K562 (cell line): Measurements from ENCODE around the gene TIMM50. TPM values are rescaled to one million over a fixed set of nuclear protein-coding genes. Genes with fewer than 3 reads are reported as not detected.

Experiments
- AFF1 ChIP-seq, 2 experiments: fragments of 450-650 bp; IDR thresholded peaks; 2 replicates each; pipeline ENCODE4 v1.6.1; 2018; ENCODE audit warnings: mild to moderate bottlenecking in 2 of 2, low read depth in 1 of 2; ENCODE audit not compliant: partially characterized antibody in 2 of 2
- ARID4B ChIP-seq: sonication (generic); formaldehyde crosslinking; IDR thresholded peaks from 2 replicates; pipeline ENCODE4 v1.8.0; 2022; ENCODE audit warnings: mild to moderate bottlenecking, missing genetic modification reagents
- ATF1 ChIP-seq, 2 experiments: fragments of 450-650 bp in 1 of 2; IDR thresholded peaks; 2 replicates each; pipeline ENCODE4 v1.6.1; 2016; ENCODE audit warnings: missing compliant biosample characterization in 1 of 2, missing genetic modification characterization in 1 of 2
- CTCFL ChIP-seq: IDR thresholded peaks from 2 replicates; pipeline ENCODE4 v1.6.1; 2011; ENCODE audit warnings: borderline replicate concordance, low read depth, mild to moderate bottlenecking, moderate library complexity, low read length; ENCODE audit not compliant: insufficient read depth, poor library complexity, severe bottlenecking
- DACH1 ChIP-seq: fragments of 450-650 bp; IDR thresholded peaks from 2 replicates; pipeline ENCODE4 v1.6.1; 2018; ENCODE audit not compliant: partially characterized antibody
- ESRRA ChIP-seq: fragments of 450-650 bp; IDR thresholded peaks from 2 replicates; pipeline ENCODE4 v1.6.1; 2014; ENCODE audit warnings: low read depth, mild to moderate bottlenecking, moderate library complexity, borderline replicate concordance
- HDAC1 ChIP-seq, 2 experiments: fragments of 450-650 bp; IDR thresholded peaks; 2 replicates each; pipeline ENCODE4 v1.6.1; 2016 to 2017; ENCODE audit warnings: inconsistent platforms in 1 of 2, mild to moderate bottlenecking in 1 of 2, moderate library complexity in 1 of 2
- HMBOX1 ChIP-seq: sonication (generic); IDR thresholded peaks from 2 replicates; pipeline ENCODE4 v1.6.1; 2016
- JUN ChIP-seq, 2 experiments: sonication (generic) in 1 of 2; formaldehyde crosslinking in 1 of 2; IDR thresholded peaks; 2 replicates each; pipeline versions ENCODE4 v1.6.1 to v1.8.0; 2012 to 2022; ENCODE audit warnings: borderline replicate concordance in 2 of 2, mild to moderate bottlenecking in 2 of 2, improper control_type of control experiment in 1 of 2, low read depth in 1 of 2, low read length in 1 of 2, missing genetic modification reagents in 1 of 2
- NRF1 ChIP-seq, 2 experiments: fragments of 450-650 bp; IDR thresholded peaks in 1 of 2; conservative IDR thresholded peaks in 1 of 2; 2 replicates each; pipeline ENCODE4 v1.6.1; 2014; ENCODE audit warnings: mild to moderate bottlenecking in 2 of 2
- TEAD4 ChIP-seq, 2 experiments: sonication (generic) in 1 of 2; formaldehyde crosslinking in 1 of 2; IDR thresholded peaks; 2 replicates each; pipeline versions ENCODE4 v1.6.1 to v1.8.0; 2012 to 2022; ENCODE audit warnings: borderline replicate concordance in 1 of 2, inconsistent platforms in 1 of 2, low read length in 1 of 2, mild to moderate bottlenecking in 1 of 2, missing genetic modification reagents in 1 of 2
- TFAM ChIP-seq: fragments of 250-450 bp; sonication (Bioruptor Pico); conservative IDR thresholded peaks from 2 replicates; pipeline ENCODE4 v1.5.0; 2021; ENCODE audit warnings: mild to moderate bottlenecking, moderate library complexity
- ZKSCAN3 ChIP-seq: fragments of 250-450 bp; sonication (Bioruptor Pico); IDR thresholded peaks from 2 replicates; pipeline ENCODE4 v1.4.0; 2020
- polyA plus RNA-seq, 8 experiments: library from polyadenylated mRNA; depleted of rRNA in 4 of 8; stranded (reverse) in 5 of 8; unstranded in 3 of 8; fragments of >200 nt; fragmentation: Nextera tagmentation in 2 of 8; fragmentation: Illumina TruSeq in 1 of 8; extraction: Ambion mirVana in 2 of 8; extraction: Trizol in 1 of 8; gene quantifications; 2 replicates each; pipeline versions ENCODE4 v1.2.1 to v1.2.3, GENCODE V29; 2011 to 2014; ENCODE audit warnings: inconsistent platforms in 1 of 8, missing spikeins in 1 of 8
- total RNA-seq, 7 experiments: library from RNA; depleted of rRNA in 6 of 7; stranded (reverse); fragments of >200 nt in 6 of 7; fragmentation: Illumina TruSeq in 2 of 7; extraction: Trizol in 2 of 7; gene quantifications; 2 replicates each; pipeline versions ENCODE4 v1.2.1 to v1.2.3, GENCODE V29; 2011 to 2021; ENCODE audit warnings: low replicate concordance in 1 of 7

The TIMM50 gene
- total and polyA plus RNA-seq, 9 of the 15 experiments (the other 6 are each of a cell fraction or from before 2014, with no cell fraction given) = 28.3 to 221 (median 170) TPM

- peak; percentile 48 for TF ChIP-seq CTCFL
- no peak for TF ChIP-seq ZKSCAN3
- no peak for TF ChIP-seq ATF1 (CRISPR knock-in tag; IDR thresholded peaks at IDR 0.05)
- TF ChIP-seq ATF1 (tag; IDR thresholded peaks at IDR 0.05) = peak; percentile 44; the same call in 1 of the 2 replicates
- TF ChIP-seq HMBOX1 = no peak
- TF ChIP-seq NRF1 (conservative IDR thresholded peaks at IDR 0.05 in 1 of 2, IDR thresholded peaks at IDR 0.05 in 1 of 2) = peak; percentile 37 to 50; a peak in 1 of 4 replicates
- TF ChIP-seq HDAC1 (IDR thresholded peaks at IDR 0.05) = peak in 1 of 2 experiments; percentile 32; a peak in 1 of 4 replicates
- no peak for TF ChIP-seq ARID4B (CRISPR knock-in tag)
- no peak for TF ChIP-seq AFF1 (IDR thresholded peaks at IDR 0.05; ENCODE audit: low read depth in 1 of 2, partially characterized antibody in 2 of 2)
- no peak for TF ChIP-seq JUN (IDR thresholded peaks at IDR 0.05; ENCODE audit: borderline replicate concordance, low read depth, low read length)
- 0 out of 2 replicates have a peak, but pooled peaks have one; percentile 40 for TF ChIP-seq JUN (CRISPR knock-in tag; IDR thresholded peaks at IDR 0.05; ENCODE audit: borderline replicate concordance)
- peak; percentile 79 for TF ChIP-seq DACH1
- TF ChIP-seq ESRRA = no peak
- peak; percentile 17; the same call in 1 of the 2 replicates for TF ChIP-seq TEAD4 (IDR thresholded peaks at IDR 0.05; ENCODE audit: low read length)
- TF ChIP-seq TEAD4 (CRISPR knock-in tag; IDR thresholded peaks at IDR 0.05; ENCODE audit: borderline replicate concordance) = no peak
- no peak for TF ChIP-seq TFAM
Observed at GRCh38 chr19:39497996-39498797, 17.6 kb downstream of the TIMM50 start (continued).
